SK-N-MC (cell line): Measurements from ENCODE around the gene RUFY2.

Source experiments
- DNase-seq: peaks from one replicate; pipeline ENCODE4 v3.0.0-alpha.2; 2011; ENCODE audit warnings: low read depth, low spot score
- H3K27ac ChIP-seq: fragments of 200-600 bp; sonication (generic); 2 replicates; pipeline ENCODE4 v1.5.1; 2016; ENCODE audit warnings: mixed run types
- H3K36me3 ChIP-seq: fragments of 200-600 bp; sonication (generic); 2 replicates; pipeline ENCODE4 v1.6.1; 2017; ENCODE audit warnings: antibody characterized with exemption, low read length, mixed read lengths; ENCODE audit not compliant: insufficient read depth
- H3K4me3 ChIP-seq: fragments of 200-600 bp; sonication (generic); 2 replicates; pipeline ENCODE4 v1.5.1; 2016
- H3K9ac ChIP-seq: fragments of 200-600 bp; sonication (generic); 2 replicates; pipeline ENCODE4 v1.8.0; 2017; ENCODE audit warnings: mixed run types, mixed read lengths; ENCODE audit not compliant: insufficient read length
- H3K9me3 ChIP-seq: fragments of 200-600 bp; sonication (generic); 2 replicates; pipeline ENCODE4 v1.6.1; 2017; ENCODE audit warnings: low read depth, mild to moderate bottlenecking, antibody characterized with exemption, low read length, moderate library complexity, mixed read lengths
- EZH2 ChIP-seq: fragments of 200-600 bp; sonication (generic); IDR thresholded peaks from one replicate; pipeline ENCODE4 v1.6.1; 2017; ENCODE audit warnings: antibody characterized with exemption
- FOXP2 ChIP-seq: optimal IDR thresholded peaks from 2 replicates; pipeline ENCODE3; 2011; ENCODE audit warnings: mild to moderate bottlenecking, moderate library complexity; ENCODE audit not compliant: insufficient read depth; ENCODE audit errors: extremely low read length, control extremely low read depth
- POLR2AphosphoS5 ChIP-seq: IDR thresholded peaks from 2 replicates; pipeline ENCODE4 v1.6.1; 2012; ENCODE audit warnings: mild to moderate bottlenecking, low read depth, low read length, borderline replicate concordance

Gene RUFY2

GRCh38 chr10:68424454-68425014 lies 17.5 kb upstream of the RUFY2 start:
- Histone ChIP-seq H3K4me3 (no peak overlapping the region), H3K9ac (no peak overlapping the region), H3K36me3 (peaks cover 17% of the 10 kb centered on the region; the same call in 1 of the 2 replicates), H3K9me3 (no peaks in the 10 kb centered on the region), H3K27ac (no peak overlapping the region)
- DNase-seq = no peak
- TF ChIP-seq FOXP2 (no peak), EZH2 (no peak), POLR2AphosphoS5 (no peak)

- H3K9ac ChIP-seq = no peak overlapping the region
- peaks cover 23% of the 10 kb centered on the region for H3K36me3 ChIP-seq
- no peak overlapping the region for H3K27ac ChIP-seq
- no peaks in the 10 kb centered on the region for H3K9me3 ChIP-seq
- TF ChIP-seq POLR2AphosphoS5 (no peak), EZH2 (no peak), FOXP2 (no peak)
- DNase-seq = no peak
- H3K4me3 ChIP-seq = no peak overlapping the region
Observed at GRCh38 chr10:68423522-68423921, 16.4 kb upstream of the RUFY2 start.

- no peak for TF ChIP-seq POLR2AphosphoS5
- no peak for TF ChIP-seq FOXP2
- no peak for TF ChIP-seq EZH2
- Histone ChIP-seq H3K9me3 (no peaks in the 10 kb centered on the region), H3K36me3 (peaks cover 20% of the 10 kb centered on the region), H3K4me3 (no peak overlapping the region), H3K27ac (no peak overlapping the region), H3K9ac (no peak overlapping the region)
- DNase-seq = no peak
Observed at GRCh38 chr10:68419376-68419775, 12.3 kb upstream of the RUFY2 start.

- Histone ChIP-seq H3K27ac (no peak overlapping the region), H3K36me3 (no peaks in the 10 kb centered on the region), H3K9me3 (no peaks in the 10 kb centered on the region), H3K4me3 (no peak overlapping the region), H3K9ac (no peak overlapping the region)
- TF ChIP-seq FOXP2 = no peak
- no peak for TF ChIP-seq EZH2
- no peak for TF ChIP-seq POLR2AphosphoS5
- DNase-seq = no peak
Observed at GRCh38 chr10:68408898-68409518, 1.9 kb upstream of the RUFY2 start.

DNA sequence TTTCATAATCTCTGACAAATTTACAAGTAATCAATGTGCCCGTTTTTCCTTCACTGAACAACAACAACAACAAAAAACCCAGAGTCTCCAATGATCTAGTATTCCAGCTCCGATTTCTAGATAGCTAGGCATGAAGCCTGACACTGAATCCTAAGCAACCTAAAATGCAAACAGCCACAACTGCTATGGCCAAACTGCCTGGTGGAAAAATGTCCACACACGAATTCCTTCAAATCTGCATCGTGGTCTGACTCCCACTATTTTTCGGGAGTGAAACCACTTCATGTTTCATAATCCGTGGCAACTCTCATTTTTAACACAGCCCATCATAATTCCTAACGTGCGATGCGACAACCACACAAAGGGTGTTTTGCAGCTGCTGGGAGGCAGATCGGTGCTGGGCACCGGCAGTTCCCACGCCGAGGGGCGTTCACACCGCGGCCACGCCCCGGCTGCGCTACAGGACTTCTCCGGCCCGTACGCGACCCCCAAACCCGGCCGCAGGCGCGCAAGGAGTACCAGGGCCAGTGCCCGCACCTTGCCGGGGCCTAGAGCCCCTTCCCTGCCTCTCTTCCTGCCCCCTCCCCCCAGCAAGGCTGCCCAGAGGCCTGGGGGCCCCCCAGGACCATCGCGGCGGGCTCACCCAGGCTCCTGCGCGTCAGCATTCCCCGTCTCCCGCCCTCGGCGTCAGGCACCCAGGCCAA lies 814 bp downstream of the RUFY2 start:
- Histone ChIP-seq H3K9me3 (no peaks in the 10 kb centered on the region), H3K36me3 (no peaks in the 10 kb centered on the region), H3K4me3 (peak overlapping the region; percentile 84), H3K9ac (peak overlapping the region; percentile 76), H3K27ac (peak overlapping the region; percentile 46; the same call in 1 of the 2 replicates)
- TF ChIP-seq POLR2AphosphoS5 (no peak), EZH2 (no peak), FOXP2 (no peak)
- DNase-seq = no peak

- Histone ChIP-seq H3K27ac (no peak overlapping the region), H3K9me3 (no peaks in the 10 kb centered on the region), H3K9ac (no peak overlapping the region), H3K4me3 (no peak overlapping the region), H3K36me3 (no peaks in the 10 kb centered on the region)
- DNase-seq = no peak
- TF ChIP-seq EZH2 = no peak
- no peak for TF ChIP-seq POLR2AphosphoS5
- TF ChIP-seq FOXP2 = no peak
Observed at GRCh38 chr10:68403701-68404100, 3.4 kb downstream of the RUFY2 start.

GRCh38 chr10:68402276-68402675 lies 4.8 kb downstream of the RUFY2 start:
- no peak for DNase-seq
- H3K9me3 ChIP-seq = no peaks in the 10 kb centered on the region
- TF ChIP-seq POLR2AphosphoS5 (no peak), EZH2 (no peak), FOXP2 (no peak)
- H3K4me3 ChIP-seq = no peak overlapping the region
- no peak overlapping the region for H3K27ac ChIP-seq
- no peaks in the 10 kb centered on the region for H3K36me3 ChIP-seq
- H3K9ac ChIP-seq = no peak overlapping the region

- Histone ChIP-seq H3K9me3 (no peaks in the 10 kb centered on the region), H3K36me3 (no peaks in the 10 kb centered on the region), H3K27ac (no peak overlapping the region), H3K9ac (no peak overlapping the region), H3K4me3 (no peak overlapping the region)
- no peak for DNase-seq
- TF ChIP-seq FOXP2 = no peak
- TF ChIP-seq POLR2AphosphoS5 = no peak
- no peak for TF ChIP-seq EZH2
Observed at GRCh38 chr10:68397005-68397404, 10.1 kb downstream of the RUFY2 start.
